OCI-LY1 (cell line): Measurements from ENCODE around the gene GATAD1.
"Not testable (repeated sequence)": the region's sequence is repeated elsewhere in the genome, so short reads cannot be mapped to it uniquely, and the experiment has no call there.

ENCODE experiments used
- H2AFZ ChIP-seq: fragments of 200-600 bp; sonication (generic), shearing (Covaris generic); 2 replicates; pipeline ENCODE4 v1.6.0; 2014; ENCODE audit warnings: antibody characterized with exemption, mild to moderate bottlenecking, low read length
- H3F3A ChIP-seq: fragments of 200-600 bp; sonication (generic), shearing (Covaris generic); 2 replicates; pipeline ENCODE4 v1.6.0; 2014; ENCODE audit warnings: mild to moderate bottlenecking, antibody characterized with exemption, low read length, moderate library complexity; ENCODE audit not compliant: insufficient read depth
- H3K27ac ChIP-seq: fragments of 200-600 bp; sonication (generic); 2 replicates; pipeline ENCODE4 v1.5.1; 2014; ENCODE audit warnings: low read length, mixed run types, mild to moderate bottlenecking, low read depth; ENCODE audit not compliant: poor library complexity, severe bottlenecking
- H3K27me3 ChIP-seq: fragments of 200-600 bp; sonication (generic); 2 replicates; pipeline ENCODE4 v1.6.0; 2014; ENCODE audit warnings: antibody characterized with exemption, mild to moderate bottlenecking, low read length, moderate library complexity; ENCODE audit not compliant: insufficient read depth
- H3K36me3 ChIP-seq: fragments of 200-600 bp; sonication (generic); 2 replicates; pipeline ENCODE4 v1.6.1; 2014; ENCODE audit warnings: mild to moderate bottlenecking, antibody characterized with exemption, low read length, moderate library complexity, mixed read lengths; ENCODE audit not compliant: insufficient read depth
- H3K4me1 ChIP-seq: fragments of 200-600 bp; sonication (generic); 2 replicates; pipeline ENCODE4 v1.5.1; 2014; ENCODE audit warnings: mild to moderate bottlenecking, low read length, moderate library complexity; ENCODE audit not compliant: insufficient read depth, severe bottlenecking
- H3K4me2 ChIP-seq: fragments of 200-600 bp; sonication (generic), shearing (Covaris generic); 2 replicates; pipeline ENCODE4 v1.6.1; 2014; ENCODE audit warnings: low read length
- H3K4me3 ChIP-seq: fragments of 200-600 bp; sonication (generic); 2 replicates; pipeline ENCODE4 v1.5.1; 2014; ENCODE audit warnings: low read length, low read depth, mild to moderate bottlenecking, mixed read lengths; ENCODE audit not compliant: poor library complexity, severe bottlenecking
- H3K79me2 ChIP-seq: fragments of 200-600 bp; shearing (Covaris generic); 2 replicates; pipeline ENCODE4 v1.6.1; 2016; ENCODE audit warnings: mixed run types, low read length, mixed read lengths; ENCODE audit not compliant: insufficient read depth
- H3K9ac ChIP-seq: fragments of 200-600 bp; sonication (generic), shearing (Covaris generic); 2 replicates; pipeline ENCODE4 v1.6.1; 2014; ENCODE audit warnings: mild to moderate bottlenecking, low read length, mixed read lengths
- H3K9me2 ChIP-seq: fragments of 200-600 bp; sonication (generic), shearing (Covaris generic); 2 replicates; pipeline ENCODE4 v1.6.1; 2014; ENCODE audit warnings: low read depth, mild to moderate bottlenecking, low read length, mixed read lengths
- H3K9me3 ChIP-seq: fragments of 200-600 bp; shearing (Covaris generic); 2 replicates; pipeline ENCODE4 v1.6.1; 2014; ENCODE audit warnings: low read length, mixed read lengths
- H4K20me1 ChIP-seq: fragments of 200-600 bp; sonication (generic), shearing (Covaris generic); 2 replicates; pipeline ENCODE4 v1.6.0; 2016; ENCODE audit warnings: mild to moderate bottlenecking, low read length; ENCODE audit not compliant: insufficient read depth
- CTCF ChIP-seq: fragments of 200-600 bp; sonication (generic), shearing (Covaris generic); IDR thresholded peaks from 2 replicates; pipeline ENCODE4 v1.5.1; 2017; ENCODE audit warnings: mild to moderate bottlenecking, antibody characterized with exemption, low read length, moderate library complexity, mixed read lengths
- EZH2 ChIP-seq: fragments of 200-600 bp; sonication (generic), shearing (Covaris generic); IDR thresholded peaks from 2 replicates; pipeline ENCODE4 v1.8.0; 2017; ENCODE audit warnings: borderline replicate concordance, mixed run types, mild to moderate bottlenecking, antibody characterized with exemption, low read length, moderate library complexity, mixed read lengths

GATAD1 gene

GRCh38 chr7:92435542-92435941 is 11.7 kb upstream of the GATAD1 start:
- no peak overlapping the region for H3K4me3 ChIP-seq
- H2AFZ ChIP-seq, result no peak overlapping the region
- H3K27me3 ChIP-seq, result no peaks in the 10 kb centered on the region; the same call in 1 of the 2 replicates
- no peaks in the 10 kb centered on the region for H3K79me2 ChIP-seq
- no peaks in the 10 kb centered on the region for H3K9me3 ChIP-seq
- no peaks in the 10 kb centered on the region for H4K20me1 ChIP-seq
- no peaks in the 10 kb centered on the region for H3K9me2 ChIP-seq
- H3K9ac ChIP-seq, result no peak overlapping the region
- H3K4me2 ChIP-seq, result no peak overlapping the region
- TF ChIP-seq CTCF (no peak), EZH2 (no peak)
- H3K36me3 ChIP-seq, result no peaks in the 10 kb centered on the region; the same call in 1 of the 2 replicates
- H3K27ac ChIP-seq, result no peak overlapping the region
- no peaks in the 10 kb centered on the region for H3K4me1 ChIP-seq
- H3F3A ChIP-seq, result no peaks in the 10 kb centered on the region

DNA sequence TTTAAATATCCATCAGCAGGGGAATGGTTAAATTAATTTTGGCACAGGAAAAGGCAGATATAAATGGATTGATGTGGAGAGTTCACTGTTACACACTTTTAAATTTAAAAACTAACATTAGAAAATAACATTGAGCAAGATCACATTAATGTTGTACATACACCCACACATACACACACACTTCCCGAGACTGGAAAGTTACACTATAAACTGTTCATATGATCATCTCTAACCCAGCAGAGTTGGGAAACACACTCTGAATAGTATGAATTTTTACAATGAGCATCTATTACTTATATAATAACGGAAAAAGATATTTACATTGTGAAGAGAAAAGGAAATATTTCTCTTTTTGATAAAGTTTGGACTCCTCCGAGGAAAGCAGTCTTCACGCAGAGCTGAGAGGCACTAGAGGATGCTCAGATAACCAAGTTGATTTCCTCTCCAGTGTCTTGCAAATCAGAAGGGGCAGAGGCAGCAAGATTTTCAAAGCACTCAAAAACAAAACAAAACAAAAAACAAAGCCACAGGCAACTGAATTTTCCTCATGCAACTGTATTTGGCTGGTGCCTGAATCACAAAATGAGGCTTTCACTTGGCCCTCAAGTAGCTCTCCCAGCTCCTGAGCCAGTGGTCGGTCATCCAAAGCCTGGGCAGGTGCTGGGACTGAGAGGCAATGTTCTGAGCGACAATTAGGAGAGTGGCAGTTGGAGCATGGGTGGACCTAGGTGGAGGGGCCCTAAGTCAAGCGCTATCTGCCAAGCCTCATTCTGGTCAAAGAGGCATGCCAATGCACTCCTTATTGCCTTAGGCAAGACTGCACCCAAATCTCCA is 10.5 kb upstream of the GATAD1 start:
- Histone ChIP-seq H4K20me1 (no peaks in the 10 kb centered on the region), H3K36me3 (no peaks in the 10 kb centered on the region), H3K9ac (no peak overlapping the region), H3K27me3 (no peaks in the 10 kb centered on the region; the same call in 1 of the 2 replicates), H3K9me3 (no peaks in the 10 kb centered on the region), H3F3A (no peaks in the 10 kb centered on the region), H3K79me2 (no peaks in the 10 kb centered on the region), H3K4me3 (no peak overlapping the region), H3K4me2 (no peak overlapping the region), H2AFZ (no peak overlapping the region), H3K4me1 (no peaks in the 10 kb centered on the region), H3K27ac (no peak overlapping the region), H3K9me2 (no peaks in the 10 kb centered on the region)
- no peak for TF ChIP-seq CTCF
- TF ChIP-seq EZH2, result no peak

DNA sequence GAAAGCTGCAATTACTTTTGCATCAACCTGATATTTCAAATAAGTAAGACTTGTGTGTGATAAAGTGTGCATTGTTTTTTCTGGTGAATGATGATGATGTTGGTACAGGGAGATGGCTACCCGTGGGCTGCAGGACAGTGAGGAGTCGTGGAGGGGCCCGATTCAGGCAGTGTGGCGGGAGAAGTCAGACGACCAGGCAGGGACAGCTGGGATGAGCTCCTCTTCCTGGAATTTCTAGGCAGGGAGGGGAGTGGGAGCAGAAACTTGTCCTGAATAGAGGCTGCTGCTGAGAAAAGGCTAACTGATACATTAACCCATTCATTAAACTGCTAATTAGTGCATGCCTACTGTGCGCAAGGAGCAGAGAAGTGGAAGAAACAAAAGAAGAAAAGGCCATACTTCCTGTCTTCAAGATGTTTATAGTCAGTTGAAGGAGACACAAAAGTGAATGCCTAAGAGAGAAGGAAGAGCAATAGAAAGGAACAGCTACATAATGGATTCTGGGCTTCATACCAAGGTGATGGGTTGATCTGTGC is 9.3 kb upstream of the GATAD1 start:
- TF ChIP-seq CTCF, result no peak
- no peak for TF ChIP-seq EZH2
- Histone ChIP-seq H3K9me3 (0 out of 2 replicates have a peak, but pooled peaks cover 4% of the 10 kb centered on the region), H3F3A (no peaks in the 10 kb centered on the region), H3K4me2 (no peak overlapping the region), H3K9ac (no peak overlapping the region), H3K4me1 (no peaks in the 10 kb centered on the region), H3K9me2 (no peaks in the 10 kb centered on the region), H2AFZ (no peak overlapping the region), H3K79me2 (no peaks in the 10 kb centered on the region), H3K27me3 (no peaks in the 10 kb centered on the region; the same call in 1 of the 2 replicates), H3K27ac (no peak overlapping the region), H3K36me3 (no peaks in the 10 kb centered on the region), H3K4me3 (no peak overlapping the region), H4K20me1 (no peaks in the 10 kb centered on the region)

DNA sequence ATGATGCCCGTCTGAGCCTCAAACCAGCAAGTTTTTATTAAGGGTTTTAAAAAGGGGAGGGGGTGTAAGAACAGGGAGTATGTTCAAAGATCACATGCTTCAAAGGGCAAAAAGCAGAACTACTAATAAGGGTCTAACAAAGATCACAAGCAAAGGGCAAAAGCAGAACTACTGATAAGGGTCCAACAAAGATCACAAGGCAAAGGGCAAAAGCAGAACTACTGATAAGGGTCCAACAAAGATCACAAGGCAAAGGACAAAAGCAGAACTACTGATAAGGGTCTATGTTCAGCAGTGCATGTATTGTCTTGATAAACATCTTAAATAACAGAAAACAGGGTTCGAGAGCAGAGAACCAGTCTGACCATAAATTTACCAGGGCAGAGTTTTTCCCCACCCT is 4.6 kb upstream of the GATAD1 start:
- not testable (repeated sequence) for H3K4me2 ChIP-seq, H3K36me3 ChIP-seq, H3K9me2 ChIP-seq, H2AFZ ChIP-seq, H3K27ac ChIP-seq, H3F3A ChIP-seq, H3K4me1 ChIP-seq, H3K79me2 ChIP-seq, H3K9me3 ChIP-seq, H4K20me1 ChIP-seq, H3K4me3 ChIP-seq, H3K27me3 ChIP-seq, H3K9ac ChIP-seq
